ENCODE data around the gene CXorf65.

DNA sequence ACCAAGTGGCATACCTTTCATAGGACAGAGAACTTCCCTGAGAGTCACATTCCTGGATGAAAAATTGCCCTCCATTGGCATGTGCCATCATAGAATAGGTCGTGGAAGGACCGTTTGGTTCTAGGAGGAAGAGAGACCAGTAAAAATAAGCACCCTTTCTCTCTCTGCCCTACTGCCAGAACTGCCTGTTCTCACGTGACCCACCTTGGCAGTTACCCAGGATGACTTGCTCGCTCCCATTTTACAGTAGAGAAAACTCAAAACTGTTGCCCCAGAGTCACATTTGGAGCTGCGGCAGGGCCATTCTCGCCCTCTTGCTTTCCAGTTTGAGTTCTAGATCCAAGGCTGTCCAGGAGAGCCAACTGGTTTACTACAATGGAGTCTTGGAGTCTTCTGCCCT, 37.0 kb upstream of the CXorf65 start:
- no peak for TF ChIP-seq EZH2 (IDR thresholded peaks at IDR 0.05; ENCODE audit: borderline replicate concordance, low read length)
- TF ChIP-seq, protein P1, sequence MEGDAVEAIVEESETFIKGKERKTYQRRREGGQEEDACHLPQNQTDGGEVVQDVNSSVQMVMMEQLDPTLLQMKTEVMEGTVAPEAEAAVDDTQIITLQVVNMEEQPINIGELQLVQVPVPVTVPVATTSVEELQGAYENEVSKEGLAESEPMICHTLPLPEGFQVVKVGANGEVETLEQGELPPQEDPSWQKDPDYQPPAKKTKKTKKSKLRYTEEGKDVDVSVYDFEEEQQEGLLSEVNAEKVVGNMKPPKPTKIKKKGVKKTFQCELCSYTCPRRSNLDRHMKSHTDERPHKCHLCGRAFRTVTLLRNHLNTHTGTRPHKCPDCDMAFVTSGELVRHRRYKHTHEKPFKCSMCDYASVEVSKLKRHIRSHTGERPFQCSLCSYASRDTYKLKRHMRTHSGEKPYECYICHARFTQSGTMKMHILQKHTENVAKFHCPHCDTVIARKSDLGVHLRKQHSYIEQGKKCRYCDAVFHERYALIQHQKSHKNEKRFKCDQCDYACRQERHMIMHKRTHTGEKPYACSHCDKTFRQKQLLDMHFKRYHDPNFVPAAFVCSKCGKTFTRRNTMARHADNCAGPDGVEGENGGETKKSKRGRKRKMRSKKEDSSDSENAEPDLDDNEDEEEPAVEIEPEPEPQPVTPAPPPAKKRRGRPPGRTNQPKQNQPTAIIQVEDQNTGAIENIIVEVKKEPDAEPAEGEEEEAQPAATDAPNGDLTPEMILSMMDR (IDR thresholded peaks at IDR 0.05; ENCODE audit: low read length) = no peak
